Measurements from ENCODE around the gene C2orf92. TPM values are rescaled to one million over a fixed set of nuclear protein-coding genes. Genes with fewer than 3 reads are reported as not detected.

The C2orf92 gene
- polyA plus RNA-seq, 1 donor from 2014 or later = 10.7 TPM

DNA sequence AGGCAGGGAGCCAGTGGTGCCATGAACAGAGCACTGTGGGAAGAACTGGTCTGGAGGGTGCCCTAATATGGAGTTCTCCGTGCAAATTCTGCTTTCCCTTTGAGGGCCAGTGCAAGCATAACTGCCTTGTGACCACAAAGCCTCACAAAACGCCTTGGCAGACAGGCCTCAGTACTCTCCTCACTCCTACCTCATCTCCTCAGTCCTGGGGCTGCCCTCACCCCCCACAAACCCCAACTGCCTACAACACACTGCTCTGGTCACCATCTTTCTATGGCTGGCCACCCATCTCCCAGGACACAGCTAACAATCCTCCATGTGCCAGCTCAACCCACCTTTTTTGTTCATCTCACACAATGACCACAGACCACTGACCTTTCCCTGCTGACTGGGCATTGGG, 14.7 kb upstream of the C2orf92 start:
- Histone ChIP-seq H3K9ac (ENCODE audit: low read length) (no peak overlapping the region), H3K27ac (ENCODE audit: low read length) (no peak overlapping the region), H3K4me2 (ENCODE audit: low read length) (no peak overlapping the region), H3K4me3 (ENCODE audit: low read length) (no peak overlapping the region), H2AFZ (ENCODE audit: low read depth, low read length) (no peak overlapping the region), H3K9me3 (ENCODE audit: low read length) (no peaks in the 10 kb centered on the region), H3K27me3 (ENCODE audit: insufficient read depth, low read depth, low read length) (no peaks in the 10 kb centered on the region), H4K20me1 (ENCODE audit: insufficient read depth) (no peaks in the 10 kb centered on the region), H3F3A (ENCODE audit: insufficient read depth, low read length, poor library complexity, severe bottlenecking) (no peaks in the 10 kb centered on the region), H3K9me2 (ENCODE audit: insufficient read depth, low read length) (no peaks in the 10 kb centered on the region), H3K36me3 (ENCODE audit: insufficient read depth, low read length) (no peaks in the 10 kb centered on the region), H3K79me2 (replicated peaks; ENCODE audit: insufficient read depth, low read length) (no peaks in the 10 kb centered on the region)
- TF ChIP-seq, protein P1, sequence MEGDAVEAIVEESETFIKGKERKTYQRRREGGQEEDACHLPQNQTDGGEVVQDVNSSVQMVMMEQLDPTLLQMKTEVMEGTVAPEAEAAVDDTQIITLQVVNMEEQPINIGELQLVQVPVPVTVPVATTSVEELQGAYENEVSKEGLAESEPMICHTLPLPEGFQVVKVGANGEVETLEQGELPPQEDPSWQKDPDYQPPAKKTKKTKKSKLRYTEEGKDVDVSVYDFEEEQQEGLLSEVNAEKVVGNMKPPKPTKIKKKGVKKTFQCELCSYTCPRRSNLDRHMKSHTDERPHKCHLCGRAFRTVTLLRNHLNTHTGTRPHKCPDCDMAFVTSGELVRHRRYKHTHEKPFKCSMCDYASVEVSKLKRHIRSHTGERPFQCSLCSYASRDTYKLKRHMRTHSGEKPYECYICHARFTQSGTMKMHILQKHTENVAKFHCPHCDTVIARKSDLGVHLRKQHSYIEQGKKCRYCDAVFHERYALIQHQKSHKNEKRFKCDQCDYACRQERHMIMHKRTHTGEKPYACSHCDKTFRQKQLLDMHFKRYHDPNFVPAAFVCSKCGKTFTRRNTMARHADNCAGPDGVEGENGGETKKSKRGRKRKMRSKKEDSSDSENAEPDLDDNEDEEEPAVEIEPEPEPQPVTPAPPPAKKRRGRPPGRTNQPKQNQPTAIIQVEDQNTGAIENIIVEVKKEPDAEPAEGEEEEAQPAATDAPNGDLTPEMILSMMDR (IDR thresholded peaks at IDR 0.05; ENCODE audit: poor library complexity, severe bottlenecking) = no peak
- TF ChIP-seq EP300 (conservative IDR thresholded peaks at IDR 0.05; ENCODE audit: poor library complexity, severe bottlenecking) = no peak
- TF ChIP-seq SMC3 (conservative IDR thresholded peaks at IDR 0.05; ENCODE audit: poor library complexity) = no peak
- TF ChIP-seq MXI1 (conservative IDR thresholded peaks at IDR 0.05; ENCODE audit: poor library complexity, severe bottlenecking) = no peak

DNA sequence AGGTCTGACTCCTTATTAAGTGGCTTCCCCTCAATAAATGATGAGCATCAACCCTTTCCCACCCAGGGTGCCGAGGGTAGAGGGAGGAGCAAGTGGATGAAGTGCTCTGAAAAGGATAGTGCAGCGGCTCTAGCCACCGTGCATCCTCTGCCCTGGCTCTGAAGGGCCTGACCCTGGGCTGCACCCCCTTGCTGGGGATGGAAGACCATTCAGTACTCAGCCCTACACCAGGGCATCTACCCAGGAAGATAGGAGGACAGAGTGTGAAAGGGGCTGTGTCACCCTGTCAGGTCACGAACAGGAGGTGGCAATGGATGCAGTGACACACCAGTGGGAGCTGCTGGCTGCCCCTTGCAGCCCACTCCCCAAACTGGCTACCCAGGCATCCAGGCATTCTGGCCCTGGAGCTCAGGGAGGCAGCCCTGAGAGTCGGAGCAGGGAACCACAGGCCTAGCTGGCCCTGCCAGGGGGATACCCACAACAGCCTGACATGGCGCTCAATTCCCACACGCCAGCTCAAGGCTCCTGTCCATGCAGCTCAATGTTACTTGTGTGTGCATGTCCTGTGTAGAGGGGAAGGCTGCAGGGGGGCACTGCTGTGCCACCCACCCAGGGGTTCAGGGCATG, 13.3 kb upstream of the C2orf92 start:
- Histone ChIP-seq H2AFZ (ENCODE audit: low read depth, low read length) (no peak overlapping the region), H3K9ac (ENCODE audit: low read length) (no peak overlapping the region), H3K79me2 (replicated peaks; ENCODE audit: insufficient read depth, low read length) (peaks cover under 1% of the 10 kb centered on the region), H3K9me3 (ENCODE audit: low read length) (no peaks in the 10 kb centered on the region), H3K4me2 (ENCODE audit: low read length) (no peak overlapping the region), H4K20me1 (ENCODE audit: insufficient read depth) (no peaks in the 10 kb centered on the region), H3K27me3 (ENCODE audit: insufficient read depth, low read depth, low read length) (no peaks in the 10 kb centered on the region), H3K9me2 (ENCODE audit: insufficient read depth, low read length) (no peaks in the 10 kb centered on the region), H3K4me3 (ENCODE audit: low read length) (no peak overlapping the region), H3F3A (ENCODE audit: insufficient read depth, low read length, poor library complexity, severe bottlenecking) (no peaks in the 10 kb centered on the region), H3K36me3 (ENCODE audit: insufficient read depth, low read length) (no peaks in the 10 kb centered on the region), H3K27ac (ENCODE audit: low read length) (no peak overlapping the region)
- TF ChIP-seq TAF1 (IDR thresholded peaks at IDR 0.05; ENCODE audit: low read depth) (no peak), RAD21 (conservative IDR thresholded peaks at IDR 0.05) (no peak), POLR2AphosphoS5 (IDR thresholded peaks at IDR 0.05) (no peak), MXI1 (conservative IDR thresholded peaks at IDR 0.05; ENCODE audit: poor library complexity, severe bottlenecking) (no peak), SMC3 (conservative IDR thresholded peaks at IDR 0.05; ENCODE audit: poor library complexity) (no peak)
- TF ChIP-seq, protein P2, sequence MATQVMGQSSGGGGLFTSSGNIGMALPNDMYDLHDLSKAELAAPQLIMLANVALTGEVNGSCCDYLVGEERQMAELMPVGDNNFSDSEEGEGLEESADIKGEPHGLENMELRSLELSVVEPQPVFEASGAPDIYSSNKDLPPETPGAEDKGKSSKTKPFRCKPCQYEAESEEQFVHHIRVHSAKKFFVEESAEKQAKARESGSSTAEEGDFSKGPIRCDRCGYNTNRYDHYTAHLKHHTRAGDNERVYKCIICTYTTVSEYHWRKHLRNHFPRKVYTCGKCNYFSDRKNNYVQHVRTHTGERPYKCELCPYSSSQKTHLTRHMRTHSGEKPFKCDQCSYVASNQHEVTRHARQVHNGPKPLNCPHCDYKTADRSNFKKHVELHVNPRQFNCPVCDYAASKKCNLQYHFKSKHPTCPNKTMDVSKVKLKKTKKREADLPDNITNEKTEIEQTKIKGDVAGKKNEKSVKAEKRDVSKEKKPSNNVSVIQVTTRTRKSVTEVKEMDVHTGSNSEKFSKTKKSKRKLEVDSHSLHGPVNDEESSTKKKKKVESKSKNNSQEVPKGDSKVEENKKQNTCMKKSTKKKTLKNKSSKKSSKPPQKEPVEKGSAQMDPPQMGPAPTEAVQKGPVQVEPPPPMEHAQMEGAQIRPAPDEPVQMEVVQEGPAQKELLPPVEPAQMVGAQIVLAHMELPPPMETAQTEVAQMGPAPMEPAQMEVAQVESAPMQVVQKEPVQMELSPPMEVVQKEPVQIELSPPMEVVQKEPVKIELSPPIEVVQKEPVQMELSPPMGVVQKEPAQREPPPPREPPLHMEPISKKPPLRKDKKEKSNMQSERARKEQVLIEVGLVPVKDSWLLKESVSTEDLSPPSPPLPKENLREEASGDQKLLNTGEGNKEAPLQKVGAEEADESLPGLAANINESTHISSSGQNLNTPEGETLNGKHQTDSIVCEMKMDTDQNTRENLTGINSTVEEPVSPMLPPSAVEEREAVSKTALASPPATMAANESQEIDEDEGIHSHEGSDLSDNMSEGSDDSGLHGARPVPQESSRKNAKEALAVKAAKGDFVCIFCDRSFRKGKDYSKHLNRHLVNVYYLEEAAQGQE (IDR thresholded peaks at IDR 0.05; ENCODE audit: borderline replicate concordance) = no peak
- TF ChIP-seq, protein P1 (IDR thresholded peaks at IDR 0.05; ENCODE audit: poor library complexity, severe bottlenecking) = no peak
